ENCODE data around the gene SPATC1L. TPM values are rescaled to one million over a fixed set of nuclear protein-coding genes. Genes with fewer than 3 reads are reported as not detected.

SPATC1L gene
- polyA plus RNA-seq, 1 donor from 2014 or later, result 20.6 TPM

- Histone ChIP-seq H4K20me1 (ENCODE audit: insufficient read depth) (no peaks in the 10 kb centered on the region), H3K9me2 (ENCODE audit: insufficient read depth, low read length) (no peaks in the 10 kb centered on the region), H3K27ac (ENCODE audit: low read length) (no peak overlapping the region), H3K9me3 (ENCODE audit: low read length) (no peaks in the 10 kb centered on the region), H3K36me3 (ENCODE audit: insufficient read depth, low read length) (no peaks in the 10 kb centered on the region), H3K79me2 (replicated peaks; ENCODE audit: insufficient read depth, low read length) (no peaks in the 10 kb centered on the region), H3K4me3 (ENCODE audit: low read length) (peak overlapping the region; percentile 33), H3F3A (ENCODE audit: insufficient read depth, low read length, poor library complexity, severe bottlenecking) (no peaks in the 10 kb centered on the region), H2AFZ (ENCODE audit: low read depth, low read length) (no peak overlapping the region), H3K9ac (ENCODE audit: low read length) (no peak overlapping the region), H3K27me3 (ENCODE audit: insufficient read depth, low read depth, low read length) (no peaks in the 10 kb centered on the region), H3K4me2 (ENCODE audit: low read length) (no peak overlapping the region)
- no peak for TF ChIP-seq EP300 (conservative IDR thresholded peaks at IDR 0.05; ENCODE audit: poor library complexity, severe bottlenecking)
- TF ChIP-seq MXI1 (conservative IDR thresholded peaks at IDR 0.05; ENCODE audit: poor library complexity, severe bottlenecking), result no peak
- TF ChIP-seq REST (IDR thresholded peaks at IDR 0.05; ENCODE audit: borderline replicate concordance), result no peak
- no peak for TF ChIP-seq RAD21 (conservative IDR thresholded peaks at IDR 0.05)
- no peak for TF ChIP-seq TAF1 (IDR thresholded peaks at IDR 0.05; ENCODE audit: low read depth)
- TF ChIP-seq POLR2AphosphoS5 (IDR thresholded peaks at IDR 0.05), result no peak
- no peak for TF ChIP-seq EZH2 (IDR thresholded peaks at IDR 0.05; ENCODE audit: borderline replicate concordance, insufficient read depth, low read length, poor library complexity, severe bottlenecking)
- no peak for TF ChIP-seq SMC3 (conservative IDR thresholded peaks at IDR 0.05; ENCODE audit: poor library complexity)
- no peak for TF ChIP-seq CTCF (IDR thresholded peaks at IDR 0.05; ENCODE audit: poor library complexity, severe bottlenecking)
Observed at GRCh38 chr21:46182548-46183336, 1.5 kb downstream of the SPATC1L start.

GRCh38 chr21:46181953-46182547 lies 2.2 kb downstream of the SPATC1L start:
- no peak overlapping the region for H3K9ac ChIP-seq (ENCODE audit: low read length)
- H3K27ac ChIP-seq (ENCODE audit: low read length), result no peak overlapping the region
- H3K4me2 ChIP-seq (ENCODE audit: low read length), result no peak overlapping the region
- no peaks in the 10 kb centered on the region for H3K9me3 ChIP-seq (ENCODE audit: low read length)
- H3K9me2 ChIP-seq (ENCODE audit: insufficient read depth, low read length), result no peaks in the 10 kb centered on the region
- H3K4me3 ChIP-seq (ENCODE audit: low read length), result no peak overlapping the region
- no peak overlapping the region for H2AFZ ChIP-seq (ENCODE audit: low read depth, low read length)
- no peaks in the 10 kb centered on the region for H4K20me1 ChIP-seq (ENCODE audit: insufficient read depth)
- H3K79me2 ChIP-seq (replicated peaks; ENCODE audit: insufficient read depth, low read length), result no peaks in the 10 kb centered on the region
- TF ChIP-seq REST (IDR thresholded peaks at IDR 0.05; ENCODE audit: borderline replicate concordance) (no peak), SMC3 (conservative IDR thresholded peaks at IDR 0.05; ENCODE audit: poor library complexity) (no peak)
- no peaks in the 10 kb centered on the region for H3F3A ChIP-seq (ENCODE audit: insufficient read depth, low read length, poor library complexity, severe bottlenecking)
- no peaks in the 10 kb centered on the region for H3K36me3 ChIP-seq (ENCODE audit: insufficient read depth, low read length)
- H3K27me3 ChIP-seq (ENCODE audit: insufficient read depth, low read depth, low read length), result no peaks in the 10 kb centered on the region
